ENCODE measurements around the gene PAX8. TPM values are rescaled to one million over a fixed set of nuclear protein-coding genes. Genes with fewer than 3 reads are reported as not detected.
"Not testable (repeated sequence)": the region's sequence is repeated elsewhere in the genome, so short reads cannot be mapped to it uniquely, and the experiment has no call there.

PAX8 gene
- total and polyA plus RNA-seq, 2 experiments from 2014 or later: 5.8 to 13.1 TPM

DNA sequence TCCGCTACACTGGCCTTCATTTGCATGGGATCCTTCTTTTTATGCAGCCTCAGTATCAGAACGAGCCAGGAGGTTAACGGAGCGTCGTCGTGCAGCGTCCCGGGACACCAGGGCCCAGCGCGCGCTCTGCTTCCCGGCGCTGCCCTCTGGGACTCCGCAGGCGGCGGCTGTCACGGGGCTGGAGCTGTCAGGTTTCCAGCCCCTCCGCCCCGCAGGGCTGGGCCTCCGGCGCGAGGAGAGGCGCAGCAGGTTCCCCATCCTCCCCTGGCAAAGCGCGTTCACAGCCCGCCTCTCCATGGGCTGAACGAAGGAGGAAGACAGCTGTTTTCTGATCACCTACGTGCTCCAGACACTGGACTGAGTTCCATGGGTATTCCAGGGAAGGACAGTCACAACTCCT lies 12.5 kb upstream of the PAX8 start:
- in situ Hi-C loops (cut with MboI): no loop called here
- H3K9ac ChIP-seq: no peak overlapping the region
- no peaks in the 10 kb centered on the region for H3K9me3 ChIP-seq (ENCODE audit: low read depth)
- DNase-seq: no peak
- no peaks in the 10 kb centered on the region for H3K27me3 ChIP-seq (replicated peaks; ENCODE audit: insufficient read depth)
- H3K4me2 ChIP-seq (ENCODE audit: unreplicated experiment): no peak overlapping the region
- no peak overlapping the region for H2AFZ ChIP-seq
- 26 to 27% methylated on average over 26 to 28 of the region's 28 CpGs for WGBS, 2 experiments (ENCODE audit: low coverage in 1 of 2, low lambda C conversion rate in 2 of 2, missing lambda C conversion rate in 2 of 2)
- H3K9me2 ChIP-seq (ENCODE audit: insufficient read depth): no peaks in the 10 kb centered on the region
- no peak overlapping the region for H3K27ac ChIP-seq
- no peaks in the 10 kb centered on the region for H3K4me1 ChIP-seq (ENCODE audit: insufficient read depth)
- H3K4me3 ChIP-seq: no peak overlapping the region
- TF ChIP-seq EZH2 (IDR thresholded peaks at IDR 0.05; ENCODE audit: insufficient read depth, poor library complexity, severe bottlenecking) (no peak), EZH2phosphoT487 (IDR thresholded peaks at IDR 0.05; ENCODE audit: insufficient read depth, low read depth) (no peak)
- no peaks in the 10 kb centered on the region for H3K79me2 ChIP-seq (ENCODE audit: insufficient read depth)
- no peaks in the 10 kb centered on the region for H4K20me1 ChIP-seq (ENCODE audit: insufficient read depth)
- H3K36me3 ChIP-seq (ENCODE audit: low read depth): no peaks in the 10 kb centered on the region
- no peaks in the 10 kb centered on the region for H3F3A ChIP-seq (ENCODE audit: insufficient read depth)

DNA sequence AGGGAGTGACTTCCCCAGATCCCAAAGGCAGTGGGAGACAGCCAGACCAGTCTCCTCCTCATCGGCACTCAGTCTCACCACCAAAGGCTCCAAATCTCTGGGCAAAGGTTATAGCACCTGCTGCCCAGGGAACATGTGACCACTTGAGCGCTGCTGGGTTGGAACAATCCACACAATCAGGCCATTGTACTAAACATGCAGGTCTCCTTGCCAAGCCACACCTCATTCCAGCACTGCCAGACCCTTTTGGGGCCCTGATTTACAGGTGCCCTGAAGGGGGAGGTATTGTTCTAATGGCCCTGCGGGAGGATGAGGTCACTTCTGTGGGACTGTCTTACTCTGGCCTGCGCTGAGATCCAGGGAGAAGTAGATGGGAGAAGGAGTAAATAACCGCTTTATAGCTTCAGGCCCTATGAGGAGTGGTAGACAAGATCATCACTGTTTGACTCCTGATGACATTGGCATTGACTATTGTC lies 10.0 kb upstream of the PAX8 start:
- not testable (repeated sequence) for H3K9ac ChIP-seq

DNA sequence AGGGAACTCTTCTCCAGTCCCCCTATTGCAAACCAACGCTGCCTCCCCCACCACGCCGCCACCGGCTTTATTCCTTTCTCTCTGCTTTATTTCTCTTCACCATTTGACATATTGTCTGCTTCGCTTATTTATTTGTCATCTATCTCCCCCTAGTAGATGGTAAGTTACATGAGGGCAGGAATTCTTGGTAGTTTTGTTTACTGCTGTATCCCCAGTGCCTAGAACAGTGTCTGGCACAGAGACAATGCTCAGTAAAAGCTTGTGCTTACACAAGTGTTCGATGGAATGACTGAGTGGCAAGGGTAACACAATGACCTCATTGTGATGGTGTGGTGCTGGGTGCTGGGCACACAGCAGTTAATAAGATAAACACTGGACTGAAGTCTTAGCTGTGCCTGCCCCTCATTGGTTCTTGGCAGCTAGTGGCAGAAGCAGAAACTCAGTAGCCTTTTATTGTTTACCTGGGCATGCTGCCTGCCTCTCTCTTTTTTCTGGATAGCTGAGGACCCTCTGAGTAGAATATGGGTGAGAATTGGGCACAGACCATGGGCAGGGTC lies 9.5 kb upstream of the PAX8 start:
- in situ Hi-C loops (cut with MboI): not testable (repeated sequence)
- peaks cover 18% of the 10 kb centered on the region for H3F3A ChIP-seq (ENCODE audit: insufficient read depth)

More for the DNA sequence above, 10.0 kb upstream of the PAX8 start:
- H3K27ac ChIP-seq; H3K4me2 ChIP-seq (ENCODE audit: unreplicated experiment); H3K79me2 ChIP-seq (ENCODE audit: insufficient read depth); H3K9me3 ChIP-seq (ENCODE audit: low read depth); DNase-seq; in situ Hi-C loops (cut with MboI); H3K36me3 ChIP-seq (ENCODE audit: low read depth); H3K27me3 ChIP-seq (replicated peaks; ENCODE audit: insufficient read depth); H2AFZ ChIP-seq; H3K9me2 ChIP-seq (ENCODE audit: insufficient read depth); H4K20me1 ChIP-seq (ENCODE audit: insufficient read depth); H3K4me3 ChIP-seq: not testable (repeated sequence)
- H3K4me1 ChIP-seq (ENCODE audit: insufficient read depth): peaks cover 17% of the 10 kb centered on the region
- H3F3A ChIP-seq (ENCODE audit: insufficient read depth): peaks cover 16% of the 10 kb centered on the region
- 91 to 93% methylated on average over 5 of the region's 5 CpGs for WGBS, 2 experiments (ENCODE audit: low coverage in 1 of 2, low lambda C conversion rate in 2 of 2, missing lambda C conversion rate in 2 of 2)

DNA sequence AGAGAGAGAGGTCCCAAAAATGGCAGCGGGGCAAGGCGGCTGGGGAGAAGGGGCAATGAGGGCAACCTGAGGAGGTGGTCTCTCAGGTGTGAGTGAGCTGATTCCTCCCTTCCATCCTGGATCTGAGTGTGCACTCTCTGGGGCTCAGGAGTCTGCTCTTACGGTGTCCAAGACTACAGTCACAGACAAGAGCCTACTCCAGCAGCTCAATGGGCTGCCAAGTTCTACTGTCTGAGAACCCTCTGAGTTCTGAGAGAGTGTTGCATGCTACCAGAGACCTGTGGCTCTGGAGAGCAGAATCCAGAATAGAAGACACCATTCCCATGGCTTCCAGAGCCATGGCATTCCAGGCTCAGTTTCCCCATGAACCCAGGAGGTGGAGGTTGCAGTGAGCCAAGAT lies 7.1 kb upstream of the PAX8 start:
- H3F3A ChIP-seq (ENCODE audit: insufficient read depth): peaks cover 25% of the 10 kb centered on the region
- in situ Hi-C loops (cut with MboI): no loop called here

More for the DNA sequence above, 9.5 kb upstream of the PAX8 start:
- H3K9me2 ChIP-seq (ENCODE audit: insufficient read depth); H3K27ac ChIP-seq; H2AFZ ChIP-seq; H4K20me1 ChIP-seq (ENCODE audit: insufficient read depth); H3K79me2 ChIP-seq (ENCODE audit: insufficient read depth); H3K27me3 ChIP-seq (replicated peaks; ENCODE audit: insufficient read depth); H3K36me3 ChIP-seq (ENCODE audit: low read depth); DNase-seq; H3K9me3 ChIP-seq (ENCODE audit: low read depth); H3K9ac ChIP-seq; H3K4me3 ChIP-seq; H3K4me2 ChIP-seq (ENCODE audit: unreplicated experiment): not testable (repeated sequence)
- WGBS, 2 experiments (ENCODE audit: low coverage in 1 of 2, low lambda C conversion rate in 2 of 2, missing lambda C conversion rate in 2 of 2): 29 to 48% methylated on average over 4 to 6 of the region's 6 CpGs
- H3K4me1 ChIP-seq (ENCODE audit: insufficient read depth): peaks cover 22% of the 10 kb centered on the region

DNA sequence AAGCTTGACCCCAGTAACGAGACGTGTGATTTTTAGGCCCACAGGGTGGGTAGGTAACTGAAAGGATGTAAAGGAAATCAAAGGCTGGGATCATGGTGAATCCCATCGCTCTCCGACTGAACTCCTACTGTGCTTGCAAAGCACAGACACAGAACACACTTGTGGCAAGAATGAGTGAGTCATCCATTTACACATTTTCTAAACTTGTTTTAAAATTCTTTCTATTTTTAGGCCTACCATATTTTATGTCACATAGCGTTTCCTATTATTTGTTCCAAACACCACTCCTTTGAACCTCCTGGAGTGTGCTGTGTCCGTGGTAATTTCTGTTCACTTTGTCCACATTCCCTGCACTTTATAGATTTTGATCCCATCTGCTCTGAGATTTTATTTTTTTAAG lies 6.3 kb upstream of the PAX8 start:
- peak overlapping the region; percentile 37; the same call in 1 of the 2 replicates for H3K9ac ChIP-seq

More for the DNA sequence above, 7.1 kb upstream of the PAX8 start:
- no peak for TF ChIP-seq EZH2 (IDR thresholded peaks at IDR 0.05; ENCODE audit: insufficient read depth, poor library complexity, severe bottlenecking)
- no peak for TF ChIP-seq EZH2phosphoT487 (IDR thresholded peaks at IDR 0.05; ENCODE audit: insufficient read depth, low read depth)
- Histone ChIP-seq H3K36me3 (ENCODE audit: low read depth) (no peaks in the 10 kb centered on the region), H3K9me2 (ENCODE audit: insufficient read depth) (no peaks in the 10 kb centered on the region), H3K27ac (no peak overlapping the region; the same call in 1 of the 2 replicates), H3K4me3 (no peak overlapping the region), H3K9ac (no peak overlapping the region), H3K27me3 (replicated peaks; ENCODE audit: insufficient read depth) (no peaks in the 10 kb centered on the region), H3K4me1 (ENCODE audit: insufficient read depth) (peaks cover 37% of the 10 kb centered on the region), H2AFZ (no peak overlapping the region), H3K79me2 (ENCODE audit: insufficient read depth) (no peaks in the 10 kb centered on the region), H4K20me1 (ENCODE audit: insufficient read depth) (no peaks in the 10 kb centered on the region), H3K9me3 (ENCODE audit: low read depth) (no peaks in the 10 kb centered on the region), H3K4me2 (ENCODE audit: unreplicated experiment) (no peak overlapping the region)
- 93 to 100% methylated on average over 3 of the region's 3 CpGs for WGBS, 2 experiments (ENCODE audit: low coverage in 1 of 2, low lambda C conversion rate in 2 of 2, missing lambda C conversion rate in 2 of 2)
- no peak for DNase-seq

More for the DNA sequence above, 6.3 kb upstream of the PAX8 start:
- H3K27me3 ChIP-seq (replicated peaks; ENCODE audit: insufficient read depth); H3K9me2 ChIP-seq (ENCODE audit: insufficient read depth); H3K36me3 ChIP-seq (ENCODE audit: low read depth); H3K4me3 ChIP-seq; H2AFZ ChIP-seq; in situ Hi-C loops (cut with MboI); H3K9me3 ChIP-seq (ENCODE audit: low read depth); H3K79me2 ChIP-seq (ENCODE audit: insufficient read depth); H4K20me1 ChIP-seq (ENCODE audit: insufficient read depth): not testable (repeated sequence)
- Histone ChIP-seq H3K27ac (peak overlapping the region; percentile 76), H3F3A (ENCODE audit: insufficient read depth) (peaks cover 25% of the 10 kb centered on the region), H3K4me1 (ENCODE audit: insufficient read depth) (peaks cover 37% of the 10 kb centered on the region), H3K4me2 (ENCODE audit: unreplicated experiment) (peak overlapping the region; percentile 47)
- peak; percentile 21 for DNase-seq
- WGBS, 2 experiments (ENCODE audit: low coverage in 1 of 2, low lambda C conversion rate in 2 of 2, missing lambda C conversion rate in 2 of 2): 54 to 57% methylated on average over 6 of the region's 6 CpGs

All from GM23248 (cell line).